ENCODE measurements around the gene MAD2L1BP. TPM values are rescaled to one million over a fixed set of nuclear protein-coding genes. Genes with fewer than 3 reads are reported as not detected.

Gene MAD2L1BP
- total and polyA plus RNA-seq, 2 of the 13 experiments (the other 11 are each of a cell fraction or from before 2014, with no cell fraction given) = 54.2 to 55.5 TPM

DNA sequence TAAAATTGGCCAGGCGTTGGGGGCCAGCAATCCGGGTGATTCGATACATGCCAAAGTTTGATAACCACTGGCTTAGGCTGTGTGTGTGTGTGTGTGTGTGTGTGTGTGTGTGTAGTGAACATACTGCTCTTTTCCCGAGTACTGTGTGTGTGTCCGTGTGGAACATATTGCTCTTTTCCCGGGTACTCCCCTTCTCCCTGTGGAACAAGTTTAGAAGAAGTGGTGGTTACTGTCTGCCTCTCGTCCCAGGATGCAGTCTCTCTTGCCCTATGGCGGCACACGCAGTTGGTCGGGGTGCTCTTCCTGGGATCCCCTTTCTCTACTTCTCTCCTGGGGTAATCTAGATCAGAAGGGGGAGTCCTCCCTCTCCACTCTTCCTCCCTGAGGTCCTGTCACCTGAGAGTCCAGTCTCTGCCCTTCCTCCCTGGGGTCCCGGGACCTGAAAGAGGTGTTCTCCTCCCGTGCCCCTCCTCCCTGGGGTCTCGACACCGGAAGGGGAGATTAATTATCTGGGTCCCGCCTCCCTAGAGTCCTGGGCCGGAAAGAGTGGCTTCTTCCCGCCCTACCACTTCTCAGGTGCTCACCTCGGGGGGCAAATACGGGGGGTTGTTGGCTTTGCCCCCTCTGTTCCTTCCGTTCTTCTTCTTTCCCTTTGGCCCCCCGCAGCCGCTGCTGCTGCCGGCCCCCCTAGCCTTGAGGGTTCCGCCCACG lies 7.1 kb upstream of the MAD2L1BP start (continued):
- TF ChIP-seq, protein P1, sequence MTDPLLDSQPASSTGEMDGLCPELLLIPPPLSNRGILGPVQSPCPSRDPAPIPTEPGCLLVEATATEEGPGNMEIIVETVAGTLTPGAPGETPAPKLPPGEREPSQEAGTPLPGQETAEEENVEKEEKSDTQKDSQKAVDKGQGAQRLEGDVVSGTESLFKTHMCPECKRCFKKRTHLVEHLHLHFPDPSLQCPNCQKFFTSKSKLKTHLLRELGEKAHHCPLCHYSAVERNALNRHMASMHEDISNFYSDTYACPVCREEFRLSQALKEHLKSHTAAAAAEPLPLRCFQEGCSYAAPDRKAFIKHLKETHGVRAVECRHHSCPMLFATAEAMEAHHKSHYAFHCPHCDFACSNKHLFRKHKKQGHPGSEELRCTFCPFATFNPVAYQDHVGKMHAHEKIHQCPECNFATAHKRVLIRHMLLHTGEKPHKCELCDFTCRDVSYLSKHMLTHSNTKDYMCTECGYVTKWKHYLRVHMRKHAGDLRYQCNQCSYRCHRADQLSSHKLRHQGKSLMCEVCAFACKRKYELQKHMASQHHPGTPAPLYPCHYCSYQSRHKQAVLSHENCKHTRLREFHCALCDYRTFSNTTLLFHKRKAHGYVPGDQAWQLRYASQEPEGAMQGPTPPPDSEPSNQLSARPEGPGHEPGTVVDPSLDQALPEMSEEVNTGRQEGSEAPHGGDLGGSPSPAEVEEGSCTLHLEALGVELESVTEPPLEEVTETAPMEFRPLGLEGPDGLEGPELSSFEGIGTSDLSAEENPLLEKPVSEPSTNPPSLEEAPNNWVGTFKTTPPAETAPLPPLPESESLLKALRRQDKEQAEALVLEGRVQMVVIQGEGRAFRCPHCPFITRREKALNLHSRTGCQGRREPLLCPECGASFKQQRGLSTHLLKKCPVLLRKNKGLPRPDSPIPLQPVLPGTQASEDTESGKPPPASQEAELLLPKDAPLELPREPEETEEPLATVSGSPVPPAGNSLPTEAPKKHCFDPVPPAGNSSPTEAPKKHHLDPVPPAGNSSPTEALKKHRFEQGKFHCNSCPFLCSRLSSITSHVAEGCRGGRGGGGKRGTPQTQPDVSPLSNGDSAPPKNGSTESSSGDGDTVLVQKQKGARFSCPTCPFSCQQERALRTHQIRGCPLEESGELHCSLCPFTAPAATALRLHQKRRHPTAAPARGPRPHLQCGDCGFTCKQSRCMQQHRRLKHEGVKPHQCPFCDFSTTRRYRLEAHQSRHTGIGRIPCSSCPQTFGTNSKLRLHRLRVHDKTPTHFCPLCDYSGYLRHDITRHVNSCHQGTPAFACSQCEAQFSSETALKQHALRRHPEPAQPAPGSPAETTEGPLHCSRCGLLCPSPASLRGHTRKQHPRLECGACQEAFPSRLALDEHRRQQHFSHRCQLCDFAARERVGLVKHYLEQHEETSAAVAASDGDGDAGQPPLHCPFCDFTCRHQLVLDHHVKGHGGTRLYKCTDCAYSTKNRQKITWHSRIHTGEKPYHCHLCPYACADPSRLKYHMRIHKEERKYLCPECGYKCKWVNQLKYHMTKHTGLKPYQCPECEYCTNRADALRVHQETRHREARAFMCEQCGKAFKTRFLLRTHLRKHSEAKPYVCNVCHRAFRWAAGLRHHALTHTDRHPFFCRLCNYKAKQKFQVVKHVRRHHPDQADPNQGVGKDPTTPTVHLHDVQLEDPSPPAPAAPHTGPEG (CRISPR knock-in tag; IDR thresholded peaks at IDR 0.05) = no peak
- TF ChIP-seq MAFG (CRISPR knock-in tag; IDR thresholded peaks at IDR 0.05) (no peak), ONECUT2 (CRISPR knock-in tag; IDR thresholded peaks at IDR 0.05) (no peak), HDAC1 (CRISPR knock-in tag; IDR thresholded peaks at IDR 0.05) (0 out of 2 replicates have a peak, but pooled peaks have one; percentile 20), ZNF383 (CRISPR knock-in tag; IDR thresholded peaks at IDR 0.05; ENCODE audit: borderline replicate concordance) (no peak), PHF5A (CRISPR knock-in tag; IDR thresholded peaks at IDR 0.05; ENCODE audit: low read depth, unreplicated experiment) (no peak), ZNF768 (CRISPR knock-in tag; IDR thresholded peaks at IDR 0.05) (no peak), TBX3 (IDR thresholded peaks at IDR 0.05; ENCODE audit: borderline replicate concordance) (no peak), ZSCAN29 (CRISPR knock-in tag; conservative IDR thresholded peaks at IDR 0.05) (no peak), ZNF430 (CRISPR knock-in tag; IDR thresholded peaks at IDR 0.05) (no peak; the same call in 1 of the 2 replicates), ETV6 (CRISPR knock-in tag; conservative IDR thresholded peaks at IDR 0.05) (no peak), FOXC1 (CRISPR knock-in tag; IDR thresholded peaks at IDR 0.05; ENCODE audit: borderline replicate concordance) (no peak; the same call in 1 of the 2 replicates), SP5 (CRISPR knock-in tag; IDR thresholded peaks at IDR 0.05; ENCODE audit: borderline replicate concordance, low read depth) (peak; percentile 66; the same call in 1 of the 2 replicates), HOXA3 (CRISPR knock-in tag; IDR thresholded peaks at IDR 0.05) (no peak), GATA4 (IDR thresholded peaks at IDR 0.05; ENCODE audit: borderline replicate concordance, low read depth) (no peak), ETV5 (CRISPR knock-in tag; IDR thresholded peaks at IDR 0.05; ENCODE audit: borderline replicate concordance) (peak; percentile 78), ZNF792 (CRISPR knock-in tag; IDR thresholded peaks at IDR 0.05) (no peak), NR3C1 (CRISPR knock-in tag; IDR thresholded peaks at IDR 0.05) (no peak), ZNF274 (CRISPR knock-in tag; IDR thresholded peaks at IDR 0.05) (no peak)
- TF ChIP-seq, protein P2, sequence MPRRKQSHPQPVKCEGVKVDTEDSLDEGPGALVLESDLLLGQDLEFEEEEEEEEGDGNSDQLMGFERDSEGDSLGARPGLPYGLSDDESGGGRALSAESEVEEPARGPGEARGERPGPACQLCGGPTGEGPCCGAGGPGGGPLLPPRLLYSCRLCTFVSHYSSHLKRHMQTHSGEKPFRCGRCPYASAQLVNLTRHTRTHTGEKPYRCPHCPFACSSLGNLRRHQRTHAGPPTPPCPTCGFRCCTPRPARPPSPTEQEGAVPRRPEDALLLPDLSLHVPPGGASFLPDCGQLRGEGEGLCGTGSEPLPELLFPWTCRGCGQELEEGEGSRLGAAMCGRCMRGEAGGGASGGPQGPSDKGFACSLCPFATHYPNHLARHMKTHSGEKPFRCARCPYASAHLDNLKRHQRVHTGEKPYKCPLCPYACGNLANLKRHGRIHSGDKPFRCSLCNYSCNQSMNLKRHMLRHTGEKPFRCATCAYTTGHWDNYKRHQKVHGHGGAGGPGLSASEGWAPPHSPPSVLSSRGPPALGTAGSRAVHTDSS (CRISPR knock-in tag; conservative IDR thresholded peaks at IDR 0.05) = no peak
- TF ChIP-seq, protein P3, sequence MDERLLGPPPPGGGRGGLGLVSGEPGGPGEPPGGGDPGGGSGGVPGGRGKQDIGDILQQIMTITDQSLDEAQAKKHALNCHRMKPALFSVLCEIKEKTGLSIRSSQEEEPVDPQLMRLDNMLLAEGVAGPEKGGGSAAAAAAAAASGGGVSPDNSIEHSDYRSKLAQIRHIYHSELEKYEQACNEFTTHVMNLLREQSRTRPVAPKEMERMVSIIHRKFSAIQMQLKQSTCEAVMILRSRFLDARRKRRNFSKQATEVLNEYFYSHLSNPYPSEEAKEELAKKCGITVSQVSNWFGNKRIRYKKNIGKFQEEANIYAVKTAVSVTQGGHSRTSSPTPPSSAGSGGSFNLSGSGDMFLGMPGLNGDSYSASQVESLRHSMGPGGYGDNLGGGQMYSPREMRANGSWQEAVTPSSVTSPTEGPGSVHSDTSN (CRISPR knock-in tag; IDR thresholded peaks at IDR 0.05) = no peak
- TF ChIP-seq, protein P4, sequence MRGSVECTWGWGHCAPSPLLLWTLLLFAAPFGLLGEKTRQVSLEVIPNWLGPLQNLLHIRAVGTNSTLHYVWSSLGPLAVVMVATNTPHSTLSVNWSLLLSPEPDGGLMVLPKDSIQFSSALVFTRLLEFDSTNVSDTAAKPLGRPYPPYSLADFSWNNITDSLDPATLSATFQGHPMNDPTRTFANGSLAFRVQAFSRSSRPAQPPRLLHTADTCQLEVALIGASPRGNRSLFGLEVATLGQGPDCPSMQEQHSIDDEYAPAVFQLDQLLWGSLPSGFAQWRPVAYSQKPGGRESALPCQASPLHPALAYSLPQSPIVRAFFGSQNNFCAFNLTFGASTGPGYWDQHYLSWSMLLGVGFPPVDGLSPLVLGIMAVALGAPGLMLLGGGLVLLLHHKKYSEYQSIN (CRISPR knock-in tag; IDR thresholded peaks at IDR 0.05; ENCODE audit: borderline replicate concordance) = no peak
